Myocyte (in vitro differentiated cells): ENCODE measurements around the gene MORN5. TPM values are rescaled to one million over a fixed set of nuclear protein-coding genes. Genes with fewer than 3 reads are reported as not detected.
"Not testable (repeated sequence)": the region's sequence is repeated elsewhere in the genome, so short reads cannot be mapped to it uniquely, and the experiment has no call there.

ENCODE experiments used
- DNase-seq: peaks from one replicate; pipeline ENCODE4 v3.0.0-alpha.2; 2012; ENCODE audit warnings: low read depth
- polyA plus RNA-seq: library from polyadenylated mRNA; unstranded; fragments of >200 nt; gene quantifications from one replicate; pipeline ENCODE4 v1.2.1, GENCODE V29; 2012; ENCODE audit warnings: missing spikeins
- total RNA-seq: library from RNA; depleted of rRNA; stranded (reverse); fragments of >200 nt; gene quantifications from 2 replicates; pipeline ENCODE4 v1.2.3, GENCODE V29; 2014

MORN5 gene
- total RNA-seq: not detected in 2 replicates
- 0.33 TPM for polyA plus RNA-seq

- peak; percentile 97 for DNase-seq
These were observed at the start of gene MORN5, which contains the start of gene NDUFA8 for GRCh38 chr9:122159026-122159924. Gene MORN5, plus strand, starts transcription at chr9:122159908. Its CDS starts 65 bp downstream, at chr9:122159973. Gene NDUFA8, minus strand, starts transcription at chr9:122159779. Its CDS starts 102 bp downstream, at chr9:122159677.

- DNase-seq: no peak
These were observed 49.4 kb upstream of the MORN5 start for GRCh38 chr9:122110100-122110833.

GRCh38 chr9:122111413-122112085, 48.2 kb upstream of the MORN5 start:
- no peak for DNase-seq

GRCh38 chr9:122112238-122112637, 47.5 kb upstream of the MORN5 start:
- no peak for DNase-seq

GRCh38 chr9:122113574-122113973, 46.1 kb upstream of the MORN5 start:
- no peak for DNase-seq

- DNase-seq: peak; percentile 56
These were observed 44.3 kb upstream of the MORN5 start for GRCh38 chr9:122115176-122116035.

GRCh38 chr9:122116040-122116439, 43.7 kb upstream of the MORN5 start:
- DNase-seq: no peak

- DNase-seq: no peak
These were observed 43.1 kb upstream of the MORN5 start for GRCh38 chr9:122116448-122117173.

GRCh38 chr9:122117241-122117640, 42.5 kb upstream of the MORN5 start:
- not testable (repeated sequence) for DNase-seq

- DNase-seq: peak; percentile 65
These were observed 41.2 kb upstream of the MORN5 start for GRCh38 chr9:122118343-122119165.

GRCh38 chr9:122119166-122119521, 40.6 kb upstream of the MORN5 start:
- no peak for DNase-seq

- DNase-seq: peak; percentile 71
These were observed 40.0 kb upstream of the MORN5 start for GRCh38 chr9:122119721-122120120.

- DNase-seq: no peak
These were observed 39.2 kb upstream of the MORN5 start for GRCh38 chr9:122120316-122121071.

- peak; percentile 75 for DNase-seq
These were observed 38.3 kb upstream of the MORN5 start for GRCh38 chr9:122121391-122121790.

GRCh38 chr9:122121931-122122330, 37.8 kb upstream of the MORN5 start:
- DNase-seq: no peak

- DNase-seq: no peak
These were observed 37.2 kb upstream of the MORN5 start for GRCh38 chr9:122122468-122122867.

- peak; percentile 80 for DNase-seq
These were observed 36.6 kb upstream of the MORN5 start for GRCh38 chr9:122122903-122123632.

GRCh38 chr9:122124048-122124447, 35.7 kb upstream of the MORN5 start:
- no peak for DNase-seq
